ENCODE measurements around the gene ATF2. TPM values are rescaled to one million over a fixed set of nuclear protein-coding genes. Genes with fewer than 3 reads are reported as not detected.

The ATF2 gene
- total and polyA plus RNA-seq, 2 donors (not counting 1 experiment from before 2014, with no cell fraction given): 52.7 to 64.5 TPM

- Histone ChIP-seq H3K9ac (ENCODE audit: insufficient read depth, low read length) (no peak overlapping the region), H3K27ac (ENCODE audit: insufficient read depth, low read length) (no peak overlapping the region), H3K4me1 (ENCODE audit: control insufficient read depth, extremely low read depth, insufficient read depth, low read length) (no peaks in the 10 kb centered on the region), H3K79me2 (ENCODE audit: control insufficient read depth, insufficient read depth, low read length) (peaks cover 81% of the 10 kb centered on the region), H3K9me3 (ENCODE audit: control insufficient read depth, insufficient read depth, low read depth, low read length) (no peaks in the 10 kb centered on the region), H3K4me3 (replicated peaks in 1 of 4; ENCODE audit: control extremely low read depth in 1 of 4, insufficient read depth in 1 of 4, low read depth in 3 of 4, low read length in 4 of 4) (no peak overlapping the region), H3K4me2 (ENCODE audit: extremely low read depth, insufficient read depth, low read length) (no peak overlapping the region), H4K20me1 (ENCODE audit: control insufficient read depth, extremely low read depth, insufficient read depth, low read length) (no peaks in the 10 kb centered on the region), H3K36me3 (ENCODE audit: control insufficient read depth, insufficient read depth, low read length) (no peaks in the 10 kb centered on the region), H2AFZ (ENCODE audit: low read length) (no peak overlapping the region), H3K27me3 (ENCODE audit: control insufficient read depth, insufficient read depth, low read length) (no peaks in the 10 kb centered on the region)
- DNase-seq (ENCODE audit: low read depth in 2 of 2): no peak
- TF ChIP-seq CTCF (conservative IDR thresholded peaks at IDR 0.05 in 1 of 2, IDR thresholded peaks at IDR 0.05 in 1 of 2; ENCODE audit: low read depth in 1 of 2, low read length in 2 of 2) (no peak), EZH2 (IDR thresholded peaks at IDR 0.05; ENCODE audit: low read length, missing control alignments) (no peak)
These were observed 3.8 kb downstream of the ATF2 start for GRCh38 chr2:175164235-175164634.

GRCh38 chr2:175158894-175159293 is 9.1 kb downstream of the ATF2 start:
- Histone ChIP-seq H3K4me1 (ENCODE audit: control insufficient read depth, extremely low read depth, insufficient read depth, low read length) (peaks cover 5% of the 10 kb centered on the region), H2AFZ (ENCODE audit: low read length) (no peak overlapping the region), H4K20me1 (ENCODE audit: control insufficient read depth, extremely low read depth, insufficient read depth, low read length) (no peaks in the 10 kb centered on the region), H3K4me2 (ENCODE audit: extremely low read depth, insufficient read depth, low read length) (no peak overlapping the region), H3K36me3 (ENCODE audit: control insufficient read depth, insufficient read depth, low read length) (no peaks in the 10 kb centered on the region), H3K9ac (ENCODE audit: insufficient read depth, low read length) (no peak overlapping the region), H3K4me3 (replicated peaks in 1 of 4; ENCODE audit: control extremely low read depth in 1 of 4, insufficient read depth in 1 of 4, low read depth in 3 of 4, low read length in 4 of 4) (no peak overlapping the region), H3K79me2 (ENCODE audit: control insufficient read depth, insufficient read depth, low read length) (peaks cover 80% of the 10 kb centered on the region), H3K27me3 (ENCODE audit: control insufficient read depth, insufficient read depth, low read length) (no peaks in the 10 kb centered on the region), H3K9me3 (ENCODE audit: control insufficient read depth, insufficient read depth, low read depth, low read length) (no peaks in the 10 kb centered on the region), H3K27ac (ENCODE audit: insufficient read depth, low read length) (no peak overlapping the region)
- DNase-seq (ENCODE audit: low read depth in 2 of 2): no peak
- TF ChIP-seq CTCF (conservative IDR thresholded peaks at IDR 0.05 in 1 of 2, IDR thresholded peaks at IDR 0.05 in 1 of 2; ENCODE audit: low read depth in 1 of 2, low read length in 2 of 2) (no peak), EZH2 (IDR thresholded peaks at IDR 0.05; ENCODE audit: low read length, missing control alignments) (no peak)

DNA sequence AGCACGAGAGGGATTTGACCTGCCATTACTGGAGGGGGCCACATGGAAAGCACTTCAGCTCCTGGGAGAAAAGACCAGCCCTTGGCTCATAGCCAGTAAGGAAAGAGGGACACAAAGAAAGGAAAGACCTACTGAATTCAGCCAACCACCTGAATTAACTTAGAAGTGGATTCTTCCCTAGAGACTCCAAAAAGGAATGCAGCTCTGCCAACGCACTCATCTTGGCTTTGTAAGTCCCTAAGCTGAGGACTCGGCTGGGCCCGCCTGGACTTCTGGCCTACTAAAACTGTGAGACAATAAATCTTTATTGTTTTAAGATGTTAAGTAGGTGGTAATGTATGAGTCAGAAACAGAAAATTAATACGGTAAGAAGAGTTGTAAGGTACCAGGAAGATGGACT is 11.5 kb downstream of the ATF2 start:
- H3K4me2 ChIP-seq (ENCODE audit: extremely low read depth, insufficient read depth, low read length): no peak overlapping the region
- H3K79me2 ChIP-seq (ENCODE audit: control insufficient read depth, insufficient read depth, low read length): peaks cover 75% of the 10 kb centered on the region
- H3K9me3 ChIP-seq (ENCODE audit: control insufficient read depth, insufficient read depth, low read depth, low read length): no peaks in the 10 kb centered on the region
- no peak overlapping the region for H2AFZ ChIP-seq (ENCODE audit: low read length)
- H3K9ac ChIP-seq (ENCODE audit: insufficient read depth, low read length): no peak overlapping the region
- H3K4me3 ChIP-seq (replicated peaks in 1 of 4; ENCODE audit: control extremely low read depth in 1 of 4, insufficient read depth in 1 of 4, low read depth in 3 of 4, low read length in 4 of 4): no peak overlapping the region
- TF ChIP-seq CTCF (conservative IDR thresholded peaks at IDR 0.05 in 1 of 2, IDR thresholded peaks at IDR 0.05 in 1 of 2; ENCODE audit: low read depth in 1 of 2, low read length in 2 of 2): no peak
- no peak for TF ChIP-seq EZH2 (IDR thresholded peaks at IDR 0.05; ENCODE audit: low read length, missing control alignments)
- no peak overlapping the region for H3K27ac ChIP-seq (ENCODE audit: insufficient read depth, low read length)
- no peaks in the 10 kb centered on the region for H3K27me3 ChIP-seq (ENCODE audit: control insufficient read depth, insufficient read depth, low read length)
- no peaks in the 10 kb centered on the region for H4K20me1 ChIP-seq (ENCODE audit: control insufficient read depth, extremely low read depth, insufficient read depth, low read length)
- DNase-seq (ENCODE audit: low read depth in 2 of 2): peak in 1 of 2 donors; percentile 48
- no peaks in the 10 kb centered on the region for H3K36me3 ChIP-seq (ENCODE audit: control insufficient read depth, insufficient read depth, low read length)
- peaks cover 7% of the 10 kb centered on the region for H3K4me1 ChIP-seq (ENCODE audit: control insufficient read depth, extremely low read depth, insufficient read depth, low read length)
